ENCODE data around the gene DLX3. TPM values are rescaled to one million over a fixed set of nuclear protein-coding genes. Genes with fewer than 3 reads are reported as not detected.

The DLX3 gene
- total and polyA plus RNA-seq, 2 of the 8 experiments (the other 6 are each of a cell fraction or from before 2014, with no cell fraction given) = 0.15 to 0.20 TPM

DNA sequence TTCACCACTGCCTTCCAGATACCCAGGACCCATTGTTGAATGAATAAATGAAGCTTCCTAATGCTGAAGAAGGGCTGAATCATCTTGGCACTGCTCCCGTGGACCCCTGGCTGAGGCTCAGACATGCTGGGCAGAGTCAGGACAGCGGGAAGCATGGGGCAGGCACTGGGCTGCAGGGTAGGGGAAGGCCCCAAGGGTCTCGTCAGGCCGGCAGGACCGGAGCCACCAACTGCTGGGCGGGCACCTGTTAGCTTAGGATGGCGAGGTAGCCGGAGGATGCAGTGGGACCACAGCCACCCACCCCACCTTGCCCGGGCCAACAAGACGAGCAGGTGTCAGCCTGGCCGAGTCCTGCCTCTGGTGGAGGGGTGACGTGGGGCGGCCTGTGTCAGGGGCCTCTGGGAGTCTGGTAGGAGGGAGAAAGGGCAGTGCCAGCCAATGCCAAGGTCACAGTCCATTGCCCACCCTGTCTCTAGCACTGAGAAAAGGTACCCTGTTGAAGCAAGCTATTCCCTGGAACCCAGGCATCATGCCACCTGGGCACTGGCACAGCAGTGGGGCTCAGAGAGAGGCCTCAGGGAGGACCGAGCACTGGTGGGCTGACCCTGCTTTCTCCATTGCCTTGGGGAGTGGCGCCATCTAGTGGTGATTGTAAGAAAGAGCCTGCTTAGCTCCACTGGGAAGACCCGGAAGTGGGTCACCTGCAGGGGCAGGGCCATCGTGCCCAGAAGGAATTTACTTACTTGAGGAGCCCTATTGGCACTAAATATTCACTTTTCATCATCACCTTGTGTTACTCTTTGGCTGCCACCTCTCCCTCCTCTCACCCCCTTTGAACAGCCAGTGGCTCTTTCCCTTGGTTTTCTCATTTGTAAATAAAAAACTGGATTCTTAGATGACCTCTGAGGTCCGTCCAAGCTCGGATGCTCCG lies 3.0 kb upstream of the DLX3 start (continued):
- TF ChIP-seq BACH1 (IDR thresholded peaks at IDR 0.05; ENCODE audit: low read length) = no peak
- TF ChIP-seq, protein P1, sequence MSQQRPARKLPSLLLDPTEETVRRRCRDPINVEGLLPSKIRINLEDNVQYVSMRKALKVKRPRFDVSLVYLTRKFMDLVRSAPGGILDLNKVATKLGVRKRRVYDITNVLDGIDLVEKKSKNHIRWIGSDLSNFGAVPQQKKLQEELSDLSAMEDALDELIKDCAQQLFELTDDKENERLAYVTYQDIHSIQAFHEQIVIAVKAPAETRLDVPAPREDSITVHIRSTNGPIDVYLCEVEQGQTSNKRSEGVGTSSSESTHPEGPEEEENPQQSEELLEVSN (IDR thresholded peaks at IDR 0.05) = no peak
- TF ChIP-seq KDM4A (IDR thresholded peaks at IDR 0.05; ENCODE audit: low read depth, low read length, severe bottlenecking) = no peak
- no peak for TF ChIP-seq CEBPB (IDR thresholded peaks at IDR 0.05; ENCODE audit: low read depth, low read length)
- TF ChIP-seq CREB1 (IDR thresholded peaks at IDR 0.05) = no peak
- TF ChIP-seq CHD1 (IDR thresholded peaks at IDR 0.05; ENCODE audit: low read depth, low read length) = no peak
- TF ChIP-seq POLR2AphosphoS5 (IDR thresholded peaks at IDR 0.05; ENCODE audit: low read depth, low read length) = no peak
- TF ChIP-seq KDM5A (IDR thresholded peaks at IDR 0.05; ENCODE audit: low read length) = 0 out of 2 replicates have a peak, but pooled peaks have one; percentile 18
- TF ChIP-seq CHD7 (IDR thresholded peaks at IDR 0.05; ENCODE audit: insufficient replicate concordance, low read length) = no peak
- no peak for TF ChIP-seq CBX5 (IDR thresholded peaks at IDR 0.05; ENCODE audit: low read depth, low read length)
